ENCODE measurements around the gene KIF19.

The KIF19 gene

DNA sequence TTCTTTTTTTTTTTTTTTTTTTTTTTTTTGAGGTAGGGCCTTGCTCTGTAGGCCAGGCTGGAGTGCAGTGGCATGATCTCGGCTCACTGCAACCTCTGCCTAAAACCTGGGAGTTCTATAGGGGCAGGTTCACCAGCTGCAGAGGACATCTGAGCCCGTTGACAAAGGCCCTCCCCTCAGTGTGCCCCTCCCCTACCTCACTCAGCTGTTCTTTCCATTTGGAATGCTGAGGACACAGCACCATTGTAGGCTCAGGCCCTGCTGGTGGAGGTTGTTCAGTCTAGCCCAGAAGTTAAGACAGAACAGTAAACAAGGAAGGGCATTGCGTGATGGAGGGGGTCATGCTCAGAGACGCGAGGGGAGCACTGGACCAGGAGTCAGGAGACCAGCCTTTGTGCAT lies 21.8 kb upstream of the KIF19 start:
- H3K79me2 ChIP-seq (ENCODE audit: low read length), result no peaks in the 10 kb centered on the region
- TF ChIP-seq, protein P1, sequence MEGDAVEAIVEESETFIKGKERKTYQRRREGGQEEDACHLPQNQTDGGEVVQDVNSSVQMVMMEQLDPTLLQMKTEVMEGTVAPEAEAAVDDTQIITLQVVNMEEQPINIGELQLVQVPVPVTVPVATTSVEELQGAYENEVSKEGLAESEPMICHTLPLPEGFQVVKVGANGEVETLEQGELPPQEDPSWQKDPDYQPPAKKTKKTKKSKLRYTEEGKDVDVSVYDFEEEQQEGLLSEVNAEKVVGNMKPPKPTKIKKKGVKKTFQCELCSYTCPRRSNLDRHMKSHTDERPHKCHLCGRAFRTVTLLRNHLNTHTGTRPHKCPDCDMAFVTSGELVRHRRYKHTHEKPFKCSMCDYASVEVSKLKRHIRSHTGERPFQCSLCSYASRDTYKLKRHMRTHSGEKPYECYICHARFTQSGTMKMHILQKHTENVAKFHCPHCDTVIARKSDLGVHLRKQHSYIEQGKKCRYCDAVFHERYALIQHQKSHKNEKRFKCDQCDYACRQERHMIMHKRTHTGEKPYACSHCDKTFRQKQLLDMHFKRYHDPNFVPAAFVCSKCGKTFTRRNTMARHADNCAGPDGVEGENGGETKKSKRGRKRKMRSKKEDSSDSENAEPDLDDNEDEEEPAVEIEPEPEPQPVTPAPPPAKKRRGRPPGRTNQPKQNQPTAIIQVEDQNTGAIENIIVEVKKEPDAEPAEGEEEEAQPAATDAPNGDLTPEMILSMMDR (IDR thresholded peaks at IDR 0.05; ENCODE audit: low read depth, low read length), result no peak
- no peak for TF ChIP-seq EZH2phosphoT487 (IDR thresholded peaks at IDR 0.05; ENCODE audit: low read depth)
- H3K4me1 ChIP-seq (ENCODE audit: low read length), result no peaks in the 10 kb centered on the region
- H3K9me3 ChIP-seq (ENCODE audit: insufficient read depth, low read length), result no peaks in the 10 kb centered on the region
- no peak overlapping the region for H3K9ac ChIP-seq (ENCODE audit: low read length)
- H3K36me3 ChIP-seq (replicated peaks; ENCODE audit: low read depth, low read length), result no peaks in the 10 kb centered on the region
- H3K4me3 ChIP-seq (ENCODE audit: low read length), result no peak overlapping the region
- no peaks in the 10 kb centered on the region for H4K20me1 ChIP-seq (ENCODE audit: insufficient read depth, low read length)
- peaks cover 5% of the 10 kb centered on the region for H3K27me3 ChIP-seq (ENCODE audit: low read depth, low read length)
- H3K27ac ChIP-seq (ENCODE audit: low read length), result no peak overlapping the region
- no peak overlapping the region for H2AFZ ChIP-seq (ENCODE audit: low read depth, low read length)
- no peak overlapping the region for H3K4me2 ChIP-seq (ENCODE audit: low read length)

DNA sequence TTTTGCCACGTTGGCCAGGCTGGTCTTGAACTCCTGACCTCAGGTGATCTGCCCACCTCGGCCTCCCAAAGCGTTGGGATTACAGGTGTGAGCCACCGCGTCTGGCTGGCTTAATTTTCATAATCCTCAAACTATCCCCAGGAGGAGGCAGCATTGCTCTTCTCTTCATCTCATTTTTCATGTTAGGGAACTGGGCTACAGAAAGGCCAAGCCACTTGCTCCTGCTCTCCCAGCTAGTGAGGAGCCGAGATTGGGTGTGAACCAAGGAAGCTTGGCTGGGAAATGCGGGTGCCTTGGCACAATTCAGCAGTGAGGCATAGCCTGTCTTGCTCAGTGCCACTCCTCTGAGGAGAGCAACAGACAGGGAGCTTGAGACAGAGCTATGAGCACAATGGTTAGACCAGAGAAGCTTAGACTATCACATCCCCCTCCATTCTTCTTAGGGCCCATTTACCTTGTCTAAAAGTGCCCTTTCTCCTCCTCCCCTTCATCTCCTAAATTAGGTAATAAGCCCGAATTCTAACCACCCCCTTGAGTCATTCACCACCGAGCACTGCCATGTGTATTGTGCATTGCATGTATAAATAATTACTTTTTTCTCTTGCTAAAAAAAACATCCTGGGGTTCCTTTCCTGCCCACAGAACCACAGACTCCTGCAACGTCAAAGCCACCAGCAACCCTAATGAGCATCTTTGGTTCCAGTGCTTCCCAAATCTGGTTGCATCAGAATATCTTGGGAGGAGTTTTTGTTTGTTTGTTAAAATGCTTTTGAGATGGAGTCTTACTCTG lies 20.0 kb upstream of the KIF19 start:
- Histone ChIP-seq H3K4me3 (ENCODE audit: low read length) (no peak overlapping the region), H3K4me2 (ENCODE audit: low read length) (no peak overlapping the region), H2AFZ (ENCODE audit: low read depth, low read length) (no peak overlapping the region), H3K9ac (ENCODE audit: low read length) (no peak overlapping the region), H3K27ac (ENCODE audit: low read length) (no peak overlapping the region), H3K9me3 (ENCODE audit: insufficient read depth, low read length) (no peaks in the 10 kb centered on the region), H3K36me3 (replicated peaks; ENCODE audit: low read depth, low read length) (no peaks in the 10 kb centered on the region), H3K79me2 (ENCODE audit: low read length) (no peaks in the 10 kb centered on the region), H3K27me3 (ENCODE audit: low read depth, low read length) (no peaks in the 10 kb centered on the region), H4K20me1 (ENCODE audit: insufficient read depth, low read length) (no peaks in the 10 kb centered on the region), H3K4me1 (ENCODE audit: low read length) (no peaks in the 10 kb centered on the region)
- TF ChIP-seq, protein P1 (IDR thresholded peaks at IDR 0.05; ENCODE audit: low read depth, low read length), result no peak
- TF ChIP-seq EZH2phosphoT487 (IDR thresholded peaks at IDR 0.05; ENCODE audit: low read depth), result no peak

DNA sequence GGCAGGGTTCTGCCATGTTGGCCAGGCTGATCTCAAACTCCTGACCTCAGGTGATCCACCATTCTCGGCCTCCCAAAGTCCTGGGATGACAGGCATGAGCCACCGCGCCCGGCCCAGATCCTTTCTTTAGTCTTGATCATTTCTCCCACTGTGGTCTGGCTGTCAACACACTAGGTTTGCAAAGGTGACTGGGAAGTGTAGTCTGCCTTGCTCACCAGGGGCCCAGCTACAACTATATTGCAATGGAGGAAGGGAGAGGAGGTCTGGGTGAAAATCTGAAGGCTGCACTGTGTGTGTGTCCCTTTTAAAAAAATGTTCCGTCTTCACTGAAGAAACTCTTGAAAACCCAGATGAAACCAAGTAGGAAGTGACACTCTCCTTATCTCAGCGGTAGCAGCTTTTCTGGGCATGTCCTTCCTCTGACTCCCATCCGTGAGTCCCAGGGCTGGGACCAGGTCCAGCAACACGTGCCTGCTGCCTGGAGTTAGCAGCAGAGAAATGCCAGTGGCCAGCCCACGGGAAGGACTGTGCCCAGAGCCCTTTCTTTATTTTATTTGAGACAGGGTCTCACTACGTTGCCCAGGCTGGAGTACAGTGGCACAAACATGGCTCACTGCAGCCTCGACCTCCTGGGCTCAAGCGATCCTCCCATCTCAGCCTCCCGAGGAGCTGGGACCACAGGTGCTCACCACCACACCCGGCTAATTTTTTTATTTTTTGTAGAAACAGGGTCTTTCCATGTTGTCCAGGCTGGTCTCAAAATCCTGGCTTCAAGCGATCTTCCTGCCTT lies 17.8 kb upstream of the KIF19 start:
- Histone ChIP-seq H3K27ac (ENCODE audit: low read length) (no peak overlapping the region), H3K27me3 (ENCODE audit: low read depth, low read length) (no peaks in the 10 kb centered on the region), H3K9ac (ENCODE audit: low read length) (no peak overlapping the region), H4K20me1 (ENCODE audit: insufficient read depth, low read length) (no peaks in the 10 kb centered on the region), H2AFZ (ENCODE audit: low read depth, low read length) (no peak overlapping the region), H3K4me3 (ENCODE audit: low read length) (no peak overlapping the region), H3K4me2 (ENCODE audit: low read length) (no peak overlapping the region), H3K79me2 (ENCODE audit: low read length) (no peaks in the 10 kb centered on the region), H3K36me3 (replicated peaks; ENCODE audit: low read depth, low read length) (no peaks in the 10 kb centered on the region), H3K9me3 (ENCODE audit: insufficient read depth, low read length) (no peaks in the 10 kb centered on the region), H3K4me1 (ENCODE audit: low read length) (no peaks in the 10 kb centered on the region)
- TF ChIP-seq, protein P1 (IDR thresholded peaks at IDR 0.05; ENCODE audit: low read depth, low read length), result no peak

DNA sequence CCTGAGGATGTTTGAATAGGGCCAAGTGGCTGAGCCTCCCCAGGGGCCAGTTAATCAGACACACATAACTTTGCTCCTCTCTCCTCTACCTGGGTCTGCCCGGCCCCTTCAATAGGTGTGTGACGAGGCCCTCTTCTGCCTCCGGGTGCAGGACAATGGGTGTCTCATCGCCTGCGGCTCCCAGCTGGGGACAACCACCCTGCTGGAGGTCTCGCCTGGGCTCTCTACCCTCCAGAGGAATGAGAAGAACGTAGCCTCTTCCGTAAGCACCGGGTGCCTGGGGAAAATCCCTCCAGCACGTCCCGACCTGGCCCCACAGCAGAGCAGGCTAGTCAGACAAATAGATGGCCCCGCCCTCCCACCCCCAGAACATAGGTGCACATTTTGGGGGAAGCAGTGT lies 16.1 kb upstream of the KIF19 start:
- no peaks in the 10 kb centered on the region for H3K79me2 ChIP-seq (ENCODE audit: low read length)
- no peak overlapping the region for H3K4me3 ChIP-seq (ENCODE audit: low read length)
- H3K4me2 ChIP-seq (ENCODE audit: low read length), result no peak overlapping the region
- H2AFZ ChIP-seq (ENCODE audit: low read depth, low read length), result no peak overlapping the region
- H3K9me3 ChIP-seq (ENCODE audit: insufficient read depth, low read length), result no peaks in the 10 kb centered on the region
- H3K36me3 ChIP-seq (replicated peaks; ENCODE audit: low read depth, low read length), result no peaks in the 10 kb centered on the region
- no peaks in the 10 kb centered on the region for H3K27me3 ChIP-seq (ENCODE audit: low read depth, low read length)
- no peak overlapping the region for H3K9ac ChIP-seq (ENCODE audit: low read length)
- no peak for TF ChIP-seq EZH2phosphoT487 (IDR thresholded peaks at IDR 0.05; ENCODE audit: low read depth)
- TF ChIP-seq, protein P1 (IDR thresholded peaks at IDR 0.05; ENCODE audit: low read depth, low read length), result no peak
- H4K20me1 ChIP-seq (ENCODE audit: insufficient read depth, low read length), result no peaks in the 10 kb centered on the region
- no peak overlapping the region for H3K27ac ChIP-seq (ENCODE audit: low read length)
- H3K4me1 ChIP-seq (ENCODE audit: low read length), result no peaks in the 10 kb centered on the region
